ENCODE results near the gene ANKRD13B.

Gene ANKRD13B

GRCh38 chr17:29571883-29572681, 20.9 kb upstream of the ANKRD13B start:
- no peak for TF ChIP-seq CTCF (conservative IDR thresholded peaks at IDR 0.05; ENCODE audit: low read depth)
- no peak for DNase-seq (ENCODE audit: low spot score)
- CTCF ChIA-PET, result interaction anchor here (0.7 to 1.1 kb wide), 4 partner anchors 20 to 143 kb away, joined by 3 to 6 read pairs (median 4); no protein-coding TSS in a partner anchor
- H3K27ac ChIP-seq, result peak overlapping the region; percentile 99
- POLR2A ChIA-PET (ENCODE audit: low non-redundant PET), result no interaction called here

GRCh38 chr17:29572691-29573557, 20.0 kb upstream of the ANKRD13B start:
- POLR2A ChIA-PET (ENCODE audit: low non-redundant PET), result no interaction called here

GRCh38 chr17:29573558-29573869, 19.4 kb upstream of the ANKRD13B start:
- no peak for TF ChIP-seq CTCF (conservative IDR thresholded peaks at IDR 0.05; ENCODE audit: low read depth)
- DNase-seq (ENCODE audit: low spot score), result no peak
- POLR2A ChIA-PET (ENCODE audit: low non-redundant PET), result no interaction called here
- peak overlapping the region; percentile 99 for H3K27ac ChIP-seq
- CTCF ChIA-PET, result interaction anchor here (0.7 to 0.9 kb wide), 2 partner anchors 9 to 18 kb away, joined by 3 to 4 read pairs; no protein-coding TSS in a partner anchor

More at GRCh38 chr17:29572691-29573557, 20.0 kb upstream of the ANKRD13B start:
- TF ChIP-seq CTCF (conservative IDR thresholded peaks at IDR 0.05; ENCODE audit: low read depth), result 0 out of 2 replicates have a peak, but pooled peaks have one; percentile 15
- DNase-seq (ENCODE audit: low spot score), result no peak
- peak overlapping the region; percentile 99 for H3K27ac ChIP-seq
- CTCF ChIA-PET, result interaction anchor here (0.7 to 1.1 kb wide), 3 partner anchors 10 to 22 kb away, joined by 3 to 4 read pairs (median 3); no protein-coding TSS in a partner anchor

GRCh38 chr17:29573871-29574731, 18.8 kb upstream of the ANKRD13B start:
- H3K27ac ChIP-seq, result peak overlapping the region; percentile 99
- no peak for TF ChIP-seq CTCF (conservative IDR thresholded peaks at IDR 0.05; ENCODE audit: low read depth)
- CTCF ChIA-PET, result interaction anchor here (0.7 to 1.3 kb wide), 2 partner anchors 9 to 17 kb away, joined by 3 to 8 read pairs; no protein-coding TSS in a partner anchor

GRCh38 chr17:29574732-29575510, 18.0 kb upstream of the ANKRD13B start:
- POLR2A ChIA-PET (ENCODE audit: low non-redundant PET), result no interaction called here
- no peak for TF ChIP-seq CTCF (conservative IDR thresholded peaks at IDR 0.05; ENCODE audit: low read depth)
- H3K27ac ChIP-seq, result peak overlapping the region; percentile 99
- no peak for DNase-seq (ENCODE audit: low spot score)
- CTCF ChIA-PET, result interaction anchor here (0.6 to 1.3 kb wide), 2 partner anchors 17 kb away, joined by 6 to 8 read pairs; no protein-coding TSS in a partner anchor

More at GRCh38 chr17:29573871-29574731, 18.8 kb upstream of the ANKRD13B start:
- POLR2A ChIA-PET (ENCODE audit: low non-redundant PET), result no interaction called here
- DNase-seq (ENCODE audit: low spot score), result no peak
